MM.1S (cell line): Measurements from ENCODE around the gene RCBTB1.

Experiments used
- DNase-seq: peaks from one replicate; pipeline ENCODE4 v3.0.0-alpha.2; 2015
- H2AFZ ChIP-seq: fragments of 300-600 bp; sonication (generic); 2 replicates; pipeline ENCODE4 v1.6.0; 2016; ENCODE audit warnings: antibody characterized with exemption, low read length
- H3F3A ChIP-seq: fragments of 300-600 bp; sonication (generic); 2 replicates; pipeline ENCODE4 v1.6.1; 2016; ENCODE audit warnings: mild to moderate bottlenecking, antibody characterized with exemption, low read length, moderate library complexity, mixed read lengths; ENCODE audit not compliant: insufficient read depth
- H3K27ac ChIP-seq: fragments of 300-600 bp; sonication (generic); 2 replicates; pipeline ENCODE4 v1.5.1; 2016; ENCODE audit warnings: mild to moderate bottlenecking, low read length
- H3K27me3 ChIP-seq: fragments of 300-600 bp; sonication (generic); replicated peaks from 2 replicates; pipeline ENCODE4 v1.6.0; 2016; ENCODE audit warnings: low read length; ENCODE audit not compliant: insufficient read depth
- H3K36me3 ChIP-seq: fragments of 300-600 bp; sonication (generic); replicated peaks from 2 replicates; pipeline ENCODE4 v1.6.1; 2016; ENCODE audit warnings: mild to moderate bottlenecking, low read length, mixed read lengths; ENCODE audit not compliant: insufficient read depth
- H3K4me1 ChIP-seq: fragments of 300-600 bp; sonication (generic); 2 replicates; pipeline ENCODE4 v1.6.1; 2016; ENCODE audit warnings: low read length, mixed read lengths
- H3K4me2 ChIP-seq: fragments of 300-600 bp; sonication (generic); 2 replicates; pipeline ENCODE4 v1.6.0; 2016; ENCODE audit warnings: low read depth, low read length
- H3K4me3 ChIP-seq: fragments of 300-600 bp; sonication (generic); 2 replicates; pipeline ENCODE4 v1.5.1; 2016; ENCODE audit warnings: low read length, mixed read lengths
- H3K79me2 ChIP-seq: fragments of 300-600 bp; sonication (generic); 2 replicates; pipeline ENCODE4 v1.6.1; 2016; ENCODE audit warnings: mixed run types, low read length, mixed read lengths
- H3K9ac ChIP-seq: fragments of 300-600 bp; sonication (generic); 2 replicates; pipeline ENCODE4 v1.6.1; 2016; ENCODE audit warnings: low read length, mixed read lengths
- H3K9me2 ChIP-seq: fragments of 300-600 bp; sonication (generic); replicated peaks from 2 replicates; pipeline ENCODE4 v1.6.1; 2016; ENCODE audit warnings: mild to moderate bottlenecking, low read length, mixed read lengths; ENCODE audit not compliant: insufficient read depth
- H3K9me3 ChIP-seq: fragments of 300-600 bp; sonication (generic); replicated peaks from 2 replicates; pipeline ENCODE4 v1.6.1; 2016; ENCODE audit warnings: mild to moderate bottlenecking, low read length, mixed read lengths; ENCODE audit not compliant: insufficient read depth
- H4K20me1 ChIP-seq: fragments of 300-600 bp; sonication (generic); 2 replicates; pipeline ENCODE4 v1.6.1; 2016; ENCODE audit warnings: mild to moderate bottlenecking, low read length, moderate library complexity, mixed read lengths; ENCODE audit not compliant: insufficient read depth
- EZH2 ChIP-seq: fragments of 300-600 bp; sonication (generic); optimal IDR thresholded peaks from 2 replicates; pipeline ENCODE3; 2017; ENCODE audit warnings: low read depth, mild to moderate bottlenecking, antibody characterized with exemption, low read length, mixed read lengths
- EZH2phosphoT487 ChIP-seq: fragments of 300-600 bp; sonication (generic); IDR thresholded peaks from 2 replicates; pipeline ENCODE4 v1.6.1; 2018; ENCODE audit warnings: antibody characterized with exemption, low read length
- TF ChIP-seq, protein P1 (sequence below): fragments of 300-600 bp; sonication (generic); IDR thresholded peaks from 2 replicates; pipeline ENCODE4 v1.5.1; 2016; ENCODE audit warnings: antibody characterized with exemption, low read length, mixed read lengths

Gene RCBTB1

DNA sequence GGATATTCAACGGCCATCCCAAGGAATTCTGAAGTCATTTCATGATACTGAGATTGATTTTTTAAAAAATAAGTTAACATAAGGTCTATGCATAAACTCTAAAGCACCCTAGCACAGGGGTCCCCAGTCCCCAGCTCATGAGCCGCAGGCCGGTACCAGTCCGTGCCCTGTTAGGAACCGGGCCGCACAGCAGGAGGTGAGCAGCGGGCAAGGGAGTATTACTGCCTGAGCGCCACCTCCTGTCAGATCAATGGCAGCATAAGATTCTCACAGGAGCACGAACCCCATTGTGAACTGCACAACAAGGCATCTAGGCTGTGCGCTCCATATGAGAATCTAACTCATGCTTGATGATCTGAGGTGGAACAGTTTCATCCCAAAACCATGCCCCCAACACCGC, 31.0 kb downstream of the RCBTB1 start:
- TF ChIP-seq EZH2phosphoT487 (no peak), EZH2 (no peak)
- TF ChIP-seq, protein P1, sequence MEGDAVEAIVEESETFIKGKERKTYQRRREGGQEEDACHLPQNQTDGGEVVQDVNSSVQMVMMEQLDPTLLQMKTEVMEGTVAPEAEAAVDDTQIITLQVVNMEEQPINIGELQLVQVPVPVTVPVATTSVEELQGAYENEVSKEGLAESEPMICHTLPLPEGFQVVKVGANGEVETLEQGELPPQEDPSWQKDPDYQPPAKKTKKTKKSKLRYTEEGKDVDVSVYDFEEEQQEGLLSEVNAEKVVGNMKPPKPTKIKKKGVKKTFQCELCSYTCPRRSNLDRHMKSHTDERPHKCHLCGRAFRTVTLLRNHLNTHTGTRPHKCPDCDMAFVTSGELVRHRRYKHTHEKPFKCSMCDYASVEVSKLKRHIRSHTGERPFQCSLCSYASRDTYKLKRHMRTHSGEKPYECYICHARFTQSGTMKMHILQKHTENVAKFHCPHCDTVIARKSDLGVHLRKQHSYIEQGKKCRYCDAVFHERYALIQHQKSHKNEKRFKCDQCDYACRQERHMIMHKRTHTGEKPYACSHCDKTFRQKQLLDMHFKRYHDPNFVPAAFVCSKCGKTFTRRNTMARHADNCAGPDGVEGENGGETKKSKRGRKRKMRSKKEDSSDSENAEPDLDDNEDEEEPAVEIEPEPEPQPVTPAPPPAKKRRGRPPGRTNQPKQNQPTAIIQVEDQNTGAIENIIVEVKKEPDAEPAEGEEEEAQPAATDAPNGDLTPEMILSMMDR: no peak
- Histone ChIP-seq H3K27ac (no peak overlapping the region), H2AFZ (no peak overlapping the region), H3F3A (no peaks in the 10 kb centered on the region), H3K36me3 (no peaks in the 10 kb centered on the region), H3K9me3 (no peaks in the 10 kb centered on the region), H3K9ac (no peak overlapping the region), H4K20me1 (no peaks in the 10 kb centered on the region), H3K4me3 (no peak overlapping the region), H3K9me2 (no peaks in the 10 kb centered on the region), H3K4me1 (no peaks in the 10 kb centered on the region), H3K79me2 (no peaks in the 10 kb centered on the region), H3K27me3 (no peaks in the 10 kb centered on the region), H3K4me2 (no peak overlapping the region)
- DNase-seq: no peak

DNA sequence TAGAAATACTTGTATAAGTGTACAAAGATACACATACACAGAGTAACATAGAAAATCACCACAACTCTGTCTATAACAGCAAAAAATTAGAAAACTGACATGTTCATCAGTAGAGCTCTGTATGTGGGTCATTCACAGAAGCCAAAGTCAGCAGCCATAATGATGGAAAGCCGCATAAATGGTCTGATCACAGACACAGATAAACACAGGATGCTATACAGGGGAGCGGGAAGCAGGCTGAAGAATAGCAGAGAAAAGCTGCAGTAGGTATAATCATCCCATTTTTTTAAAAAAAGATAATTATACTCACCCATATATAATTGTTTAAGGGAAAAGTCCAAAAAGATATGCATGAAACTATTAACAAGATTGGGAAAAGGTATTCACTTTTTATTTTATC, 31.5 kb downstream of the RCBTB1 start:
- H2AFZ ChIP-seq: no peak overlapping the region
- no peak overlapping the region for H3K4me2 ChIP-seq
- no peak overlapping the region for H3K27ac ChIP-seq
- H3K79me2 ChIP-seq: no peaks in the 10 kb centered on the region
- no peaks in the 10 kb centered on the region for H3K9me2 ChIP-seq
- H3F3A ChIP-seq: no peaks in the 10 kb centered on the region
- DNase-seq: no peak
- no peaks in the 10 kb centered on the region for H3K9me3 ChIP-seq
- no peaks in the 10 kb centered on the region for H4K20me1 ChIP-seq
- H3K9ac ChIP-seq: no peak overlapping the region
- no peaks in the 10 kb centered on the region for H3K36me3 ChIP-seq
- H3K4me3 ChIP-seq: no peak overlapping the region
- TF ChIP-seq EZH2phosphoT487: no peak
- TF ChIP-seq EZH2: no peak
- TF ChIP-seq, protein P1: no peak
- H3K4me1 ChIP-seq: no peaks in the 10 kb centered on the region
- H3K27me3 ChIP-seq: no peaks in the 10 kb centered on the region

DNA sequence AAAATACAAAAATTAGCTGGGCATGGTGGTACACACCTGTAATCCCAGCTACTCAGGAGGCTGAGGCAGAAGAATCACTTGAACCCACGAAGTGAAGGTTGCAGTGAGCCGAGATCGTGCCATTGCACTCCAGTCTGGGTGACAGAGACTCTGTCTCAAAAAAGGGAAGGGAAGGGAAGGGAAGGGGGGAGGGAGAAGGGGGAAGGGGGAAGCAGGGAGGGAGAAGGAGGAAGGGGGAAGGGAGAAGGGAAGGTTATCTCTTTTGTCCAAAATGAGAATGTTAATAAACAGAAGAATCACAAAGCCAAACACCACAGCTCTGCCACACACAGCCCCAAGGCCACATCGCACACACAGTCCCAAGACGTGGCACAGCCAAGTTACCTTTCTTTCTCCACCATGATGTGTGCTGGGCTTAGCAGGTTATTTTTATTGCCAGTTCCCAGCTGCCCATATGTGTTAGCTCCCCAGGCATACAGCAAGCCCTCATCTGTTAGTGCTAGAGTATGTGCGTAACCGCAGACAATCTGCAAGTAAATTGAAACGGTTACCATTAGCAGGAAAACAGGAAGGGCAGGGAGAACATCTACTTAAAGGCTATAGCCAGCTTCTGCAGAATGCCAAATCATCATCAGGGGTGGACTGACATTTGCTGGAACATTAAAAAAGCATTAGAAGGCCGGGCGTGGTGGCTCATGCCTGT, 34.3 kb downstream of the RCBTB1 start:
- TF ChIP-seq EZH2phosphoT487 (no peak), EZH2 (no peak)
- TF ChIP-seq, protein P1: no peak
- DNase-seq: no peak
- no peaks in the 10 kb centered on the region for H3K4me1 ChIP-seq
- H3K79me2 ChIP-seq: no peaks in the 10 kb centered on the region
- no peak overlapping the region for H3K9ac ChIP-seq
- H3K27me3 ChIP-seq: no peaks in the 10 kb centered on the region
- no peak overlapping the region for H2AFZ ChIP-seq
- H3K36me3 ChIP-seq: no peaks in the 10 kb centered on the region
- no peaks in the 10 kb centered on the region for H3F3A ChIP-seq
- H3K9me2 ChIP-seq: no peaks in the 10 kb centered on the region
- H3K9me3 ChIP-seq: no peaks in the 10 kb centered on the region
- H4K20me1 ChIP-seq: no peaks in the 10 kb centered on the region
- H3K4me3 ChIP-seq: no peak overlapping the region
- H3K4me2 ChIP-seq: no peak overlapping the region
- H3K27ac ChIP-seq: no peak overlapping the region
